Epithelial cell of prostate (primary cell): ENCODE data around the gene ESRRG.

Source experiments
- DNase-seq: peaks from one replicate; pipeline ENCODE4 v3.0.0-alpha.2; 2011; ENCODE audit warnings: low read depth, low spot score
- H3K27ac ChIP-seq: fragments of 450-650 bp; 2 replicates; pipeline ENCODE4 v1.5.1; 2017; ENCODE audit warnings: mild to moderate bottlenecking

ESRRG gene

GRCh38 chr1:216641669-216642460 is 81.4 kb downstream of the ESRRG start:
- no peak overlapping the region for H3K27ac ChIP-seq
- no peak for DNase-seq

DNA sequence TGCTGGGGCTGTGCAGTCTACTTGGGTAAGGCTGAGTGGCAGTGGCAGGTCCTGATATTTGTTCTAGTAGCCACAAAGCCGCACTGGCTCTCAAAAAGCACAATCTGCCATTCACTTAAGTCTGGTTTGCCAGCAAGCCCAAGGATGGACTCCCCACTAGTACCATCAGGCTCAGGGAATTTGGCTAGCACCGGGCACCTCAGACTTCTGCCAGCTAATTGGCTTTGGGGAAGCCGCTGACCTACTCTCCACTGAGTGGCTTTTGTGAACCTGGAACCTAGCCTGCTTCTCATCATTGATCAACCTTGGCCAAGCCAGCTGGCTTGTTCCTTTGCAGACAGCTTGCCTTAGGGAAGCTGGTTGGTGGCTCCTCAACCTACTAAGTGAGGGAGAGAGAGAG is 83.1 kb downstream of the ESRRG start:
- H3K27ac ChIP-seq = no peak overlapping the region
- DNase-seq = no peak

DNA sequence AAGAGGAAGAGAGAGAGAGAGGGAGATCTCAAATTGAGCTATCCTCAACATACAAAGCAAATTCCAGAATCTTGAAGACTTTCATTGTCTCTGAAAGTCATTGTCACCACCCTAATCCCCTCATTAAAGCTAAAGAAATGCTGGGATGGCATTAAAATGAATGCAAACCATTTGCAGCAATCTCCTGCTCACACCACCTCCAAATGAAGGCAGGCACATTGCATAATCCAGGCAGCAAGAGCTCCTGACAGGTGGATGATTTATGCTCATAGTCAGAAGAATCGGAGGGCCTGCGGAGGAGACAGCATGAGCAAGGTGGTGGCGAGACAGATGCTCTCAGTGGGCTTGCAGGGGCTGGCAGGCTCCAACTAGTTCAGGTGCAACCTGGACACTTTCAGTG is 90.2 kb downstream of the ESRRG start:
- H3K27ac ChIP-seq = no peak overlapping the region
- DNase-seq = no peak

GRCh38 chr1:216630532-216630931 is 92.7 kb downstream of the ESRRG start:
- H3K27ac ChIP-seq = no peak overlapping the region
- no peak for DNase-seq

DNA sequence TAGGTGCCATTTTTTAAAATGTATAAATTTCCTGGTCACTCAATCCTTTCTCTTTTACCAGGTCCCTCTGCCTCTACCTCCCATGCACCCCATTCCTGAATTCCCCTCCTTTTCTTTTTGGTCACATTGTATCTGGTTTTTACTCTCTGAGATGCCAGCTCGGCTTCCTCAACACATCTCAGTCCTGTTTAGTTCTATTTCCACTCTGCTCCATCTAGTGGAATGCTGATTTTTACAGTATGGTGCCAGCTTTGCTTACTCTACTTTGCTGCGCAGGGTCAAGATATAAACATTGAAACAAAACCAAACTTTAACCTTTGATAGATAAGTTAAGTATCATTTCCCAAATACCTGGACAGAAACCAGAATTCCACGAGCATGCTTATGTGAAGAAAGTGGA is 96.0 kb downstream of the ESRRG start:
- DNase-seq = no peak
- no peak overlapping the region for H3K27ac ChIP-seq

DNA sequence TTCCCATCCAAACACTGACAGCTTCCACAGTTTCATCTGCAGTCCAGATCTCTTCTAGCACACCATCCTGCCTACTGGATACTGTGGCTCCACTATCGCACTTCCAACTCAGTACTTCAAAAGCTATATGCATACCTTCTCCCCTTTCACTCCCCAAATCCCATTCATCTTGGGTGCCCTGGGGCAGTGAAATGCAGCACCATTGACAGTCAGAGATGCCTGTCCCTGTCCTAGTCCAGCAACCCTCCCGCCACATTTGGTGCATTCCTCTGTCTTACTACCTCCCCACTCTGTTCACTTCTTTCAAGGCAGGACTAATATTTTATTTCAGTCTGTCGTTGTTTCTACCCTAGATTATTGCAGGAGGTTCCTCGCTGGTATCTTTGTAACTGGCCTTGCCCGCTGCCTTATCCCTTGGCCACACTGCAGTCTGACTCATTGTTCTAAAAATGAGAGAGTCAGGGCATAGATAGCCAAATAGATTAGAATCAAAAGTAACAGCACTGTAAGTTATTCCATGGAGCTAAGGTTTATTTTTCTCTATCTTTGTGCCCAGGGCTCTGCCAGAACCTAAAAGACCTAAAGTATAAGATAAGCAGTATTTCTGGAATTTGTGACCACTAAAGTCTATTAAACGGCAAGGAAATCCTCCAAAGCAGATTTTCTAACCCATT is 96.7 kb downstream of the ESRRG start:
- DNase-seq = no peak
- no peak overlapping the region for H3K27ac ChIP-seq

DNA sequence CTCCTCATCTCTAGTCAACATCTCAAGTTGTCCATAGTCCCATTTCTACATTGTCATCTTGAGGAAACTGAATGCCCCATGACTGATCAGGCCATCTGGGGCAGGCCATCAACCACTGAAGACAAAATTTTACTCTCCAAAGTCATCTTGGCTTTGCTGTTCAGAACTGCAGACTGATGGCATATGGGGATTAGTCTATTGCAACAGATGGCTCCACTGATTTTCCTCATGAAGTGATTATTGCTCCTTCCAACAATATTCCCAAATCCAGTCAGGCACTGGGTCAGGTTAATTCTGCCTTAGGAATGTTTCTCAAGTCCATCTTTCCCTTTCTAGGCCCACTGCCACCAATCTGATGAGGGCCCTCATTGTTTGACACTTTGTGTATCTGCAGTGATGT is 101.7 kb downstream of the ESRRG start:
- no peak overlapping the region for H3K27ac ChIP-seq
- DNase-seq = no peak

DNA sequence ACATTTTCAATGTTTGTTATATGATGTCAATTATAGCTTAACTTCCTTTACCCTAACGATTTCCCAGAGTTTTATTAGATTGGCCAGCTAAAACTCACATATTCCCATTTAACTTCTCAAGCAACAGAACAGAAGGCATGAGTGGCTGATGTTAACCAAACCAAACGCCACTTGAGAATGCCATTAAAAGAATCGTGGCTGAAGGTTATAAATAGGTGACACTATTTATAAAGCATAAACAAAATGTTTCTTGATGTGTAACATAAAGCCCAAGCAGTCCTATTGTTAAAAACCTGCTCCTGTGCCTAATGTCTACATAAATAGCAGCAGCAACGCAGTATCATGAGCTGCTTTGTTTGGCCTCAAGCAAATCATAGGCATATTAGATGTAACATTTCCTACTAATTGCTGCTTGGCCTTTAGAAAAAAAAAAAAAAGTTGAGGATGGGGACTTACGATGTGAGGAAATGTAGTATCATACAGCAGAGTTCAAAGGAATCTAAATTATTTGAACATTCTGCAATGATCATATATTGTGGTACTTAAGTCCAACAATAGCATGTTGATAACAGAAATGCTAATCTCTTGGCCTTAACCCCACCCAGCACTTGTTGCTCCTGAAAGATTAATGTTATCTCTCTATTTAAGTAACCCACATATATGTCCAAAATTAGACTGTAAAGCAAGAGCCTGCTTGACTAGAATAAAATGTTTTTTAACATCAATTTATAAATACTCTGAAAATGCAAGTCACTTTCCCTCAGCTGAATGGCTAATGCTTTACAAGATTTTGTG is 106.0 kb downstream of the ESRRG start:
- H3K27ac ChIP-seq = no peak overlapping the region
- no peak for DNase-seq

DNA sequence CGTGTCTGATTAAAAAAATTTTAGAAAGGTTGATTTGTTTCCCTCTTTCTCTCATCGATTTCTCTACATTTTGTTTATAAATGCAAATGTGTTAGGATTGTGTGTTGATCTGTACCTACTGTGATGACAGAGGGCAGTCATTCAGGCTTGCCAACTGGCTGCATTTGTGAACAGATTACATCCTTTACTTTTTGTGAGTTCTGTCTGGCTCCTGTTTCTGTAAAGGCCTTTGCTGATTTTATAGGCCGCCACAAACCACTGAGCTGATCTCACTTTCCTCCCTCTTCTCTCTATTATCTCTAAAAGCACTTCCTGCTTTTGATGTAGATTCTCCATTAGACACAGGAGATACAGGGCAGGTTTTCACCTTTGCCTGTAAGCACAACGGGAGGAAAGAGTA is 106.8 kb downstream of the ESRRG start:
- DNase-seq = no peak
- H3K27ac ChIP-seq = no peak overlapping the region

DNA sequence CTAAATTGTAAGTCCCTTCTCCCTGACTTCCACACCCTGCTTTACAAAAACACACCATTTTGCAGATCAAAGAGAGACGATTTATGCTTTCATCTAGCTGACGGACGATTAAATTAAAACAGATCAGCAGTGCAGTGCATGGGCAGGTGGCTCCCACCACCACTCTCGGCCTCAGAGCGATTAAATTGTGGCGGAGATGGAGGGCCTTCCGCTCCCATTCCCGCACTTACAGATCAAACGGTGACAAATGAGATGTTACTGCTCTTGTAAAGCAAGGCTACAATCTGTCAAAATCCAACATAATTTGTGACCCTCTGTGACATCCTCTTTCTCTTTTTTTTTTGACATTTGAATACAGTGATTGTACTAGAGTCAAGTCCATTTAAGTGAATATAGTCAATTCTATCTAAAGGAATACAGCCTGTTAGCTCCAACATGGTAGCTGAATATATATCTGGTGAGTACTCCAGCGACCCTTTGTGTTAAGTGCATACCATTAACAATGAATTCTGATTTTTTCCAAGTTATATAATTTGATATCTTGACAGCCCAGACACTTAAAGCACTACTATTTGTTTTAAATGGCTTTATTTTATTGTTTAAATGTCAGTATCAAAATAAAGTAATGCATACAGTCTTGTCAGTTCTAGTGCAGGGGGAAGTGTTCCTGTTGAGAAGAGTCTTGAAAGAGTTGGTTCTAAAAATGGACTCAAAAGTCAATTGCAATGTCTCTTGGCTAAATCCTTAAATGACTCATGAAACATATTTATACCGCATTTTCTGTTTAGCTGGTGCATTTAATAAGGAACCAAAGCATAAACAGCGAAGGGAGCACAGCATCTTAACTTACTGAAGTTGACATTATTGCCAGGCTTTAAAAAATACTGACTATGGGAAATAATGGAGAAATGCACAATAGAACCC is 109.0 kb downstream of the ESRRG start:
- H3K27ac ChIP-seq = no peak overlapping the region
- no peak for DNase-seq

GRCh38 chr1:216612291-216612690 is 110.9 kb downstream of the ESRRG start:
- no peak for DNase-seq
- no peak overlapping the region for H3K27ac ChIP-seq

- no peak for DNase-seq
- H3K27ac ChIP-seq = no peak overlapping the region
These were observed 116.0 kb downstream of the ESRRG start for GRCh38 chr1:216607067-216607697.

- no peak for DNase-seq
- H3K27ac ChIP-seq = no peak overlapping the region
These were observed 117.1 kb downstream of the ESRRG start for GRCh38 chr1:216606047-216606637.

DNA sequence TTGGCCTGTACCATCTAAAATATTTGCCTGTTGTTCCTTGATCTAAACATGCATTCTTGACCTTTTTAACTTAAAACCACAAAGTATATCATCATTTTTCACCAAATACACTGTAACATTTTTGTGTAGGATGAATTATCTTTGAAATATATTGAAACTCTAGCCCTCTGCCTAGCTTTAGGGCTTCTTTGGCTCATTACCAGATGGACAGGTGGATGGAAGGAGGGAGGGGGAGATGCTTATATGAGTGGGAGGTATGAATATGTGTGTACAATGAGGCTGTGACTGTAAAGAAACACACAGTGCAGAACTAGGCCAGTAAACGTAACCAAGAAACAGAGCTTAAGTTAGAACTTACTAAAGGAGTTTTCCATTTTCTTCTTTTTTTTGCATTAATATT is 118.5 kb downstream of the ESRRG start:
- no peak for DNase-seq
- H3K27ac ChIP-seq = no peak overlapping the region

DNA sequence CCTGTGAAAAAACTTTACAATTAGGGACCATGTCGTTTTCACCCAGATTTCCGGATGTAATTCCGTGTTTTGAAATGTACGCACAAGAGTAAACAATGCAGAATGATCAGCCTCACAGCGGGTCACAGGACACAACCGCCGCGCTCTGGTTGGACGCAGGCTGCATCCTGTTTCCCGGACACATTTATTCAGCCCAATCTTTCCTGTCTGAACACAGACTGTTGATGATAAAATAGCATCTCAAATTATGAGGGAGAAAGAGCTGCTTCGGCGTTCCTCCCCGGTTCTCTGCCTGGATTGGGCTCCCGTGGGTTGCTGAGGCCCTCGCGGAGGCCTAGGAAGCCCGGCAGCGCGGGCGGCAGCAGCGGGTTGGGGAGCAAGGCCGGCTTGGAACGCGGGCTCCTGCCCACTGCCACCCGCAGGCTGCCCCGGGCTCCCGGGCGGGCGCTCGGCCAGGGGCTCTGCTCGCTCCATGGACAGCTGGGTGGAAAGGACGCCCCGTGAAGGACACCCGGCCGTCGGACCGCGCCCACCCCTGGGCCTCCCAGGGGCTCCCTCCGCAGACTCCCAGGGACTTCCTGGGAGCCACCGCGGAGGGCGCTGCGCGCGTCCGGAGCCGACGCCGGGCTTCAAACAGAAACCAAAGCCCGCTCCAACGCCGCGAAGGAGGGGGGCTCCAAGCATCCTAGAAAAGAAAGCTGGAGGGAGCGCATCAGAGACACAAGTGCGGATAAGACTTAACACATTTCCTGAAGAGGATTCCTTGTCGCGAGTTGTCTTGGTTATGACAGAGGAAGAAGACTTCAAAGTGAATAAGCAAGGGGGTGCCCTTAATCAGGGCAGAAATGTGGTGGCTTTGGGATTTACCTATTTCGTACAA is 122.3 kb downstream of the ESRRG start:
- DNase-seq = peak; percentile 16

GRCh38 chr1:216599851-216600250 is 123.4 kb downstream of the ESRRG start:
- no peak for DNase-seq

More for the DNA sequence above, 122.3 kb downstream of the ESRRG start:
- peak overlapping the region; percentile 92 for H3K27ac ChIP-seq

DNA sequence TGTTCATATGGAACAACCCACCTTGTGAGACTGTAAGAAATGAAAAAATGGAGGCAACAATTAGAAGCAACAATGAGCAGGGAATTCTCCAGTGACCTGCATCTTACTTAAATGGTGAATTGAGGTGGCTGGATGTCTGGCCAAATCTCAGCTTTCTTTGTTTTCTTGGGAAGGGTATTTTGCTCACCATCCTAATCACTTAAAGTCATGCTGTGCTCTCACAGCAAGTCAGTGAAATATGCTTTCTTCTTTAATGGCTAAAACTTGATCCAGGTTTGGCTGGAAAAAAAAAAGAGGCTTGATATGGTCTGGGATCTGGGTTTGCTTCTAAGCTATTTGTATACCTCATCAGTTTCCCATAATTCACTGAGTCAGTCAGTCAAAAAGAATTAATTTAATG is 124.8 kb downstream of the ESRRG start:
- no peak for DNase-seq
- H3K27ac ChIP-seq = no peak overlapping the region

More at GRCh38 chr1:216599851-216600250, 123.4 kb downstream of the ESRRG start:
- H3K27ac ChIP-seq = no peak overlapping the region

GRCh38 chr1:216596281-216596862 is 126.9 kb downstream of the ESRRG start:
- no peak for DNase-seq

More at GRCh38 chr1:216596281-216596862, 126.9 kb downstream of the ESRRG start:
- no peak overlapping the region for H3K27ac ChIP-seq
